Left renal cortex interstitium (tissue), 4 donors: ENCODE measurements around the gene WASHC4. TPM values are rescaled to one million over a fixed set of nuclear protein-coding genes. Genes with fewer than 3 reads are reported as not detected.
A peak's percentile ranks its signal among the peaks of the same experiment; 100 is the strongest.

Experiments
- DNase-seq, 4 donors: peaks; one replicate each; pipeline ENCODE4 v3.0.0-alpha.2; 2013; ENCODE audit warnings: low read depth in 4 of 4, low spot score in 2 of 4, missing footprints in 1 of 4
- polyA plus RNA-seq, 4 donors: library from polyadenylated mRNA; unstranded; fragments of 120-200 nt; gene quantifications; one replicate each; pipeline ENCODE4 v1.2.1, GENCODE V29; 2013; ENCODE audit not compliant: insufficient read length in 4 of 4

The WASHC4 gene, protein sequence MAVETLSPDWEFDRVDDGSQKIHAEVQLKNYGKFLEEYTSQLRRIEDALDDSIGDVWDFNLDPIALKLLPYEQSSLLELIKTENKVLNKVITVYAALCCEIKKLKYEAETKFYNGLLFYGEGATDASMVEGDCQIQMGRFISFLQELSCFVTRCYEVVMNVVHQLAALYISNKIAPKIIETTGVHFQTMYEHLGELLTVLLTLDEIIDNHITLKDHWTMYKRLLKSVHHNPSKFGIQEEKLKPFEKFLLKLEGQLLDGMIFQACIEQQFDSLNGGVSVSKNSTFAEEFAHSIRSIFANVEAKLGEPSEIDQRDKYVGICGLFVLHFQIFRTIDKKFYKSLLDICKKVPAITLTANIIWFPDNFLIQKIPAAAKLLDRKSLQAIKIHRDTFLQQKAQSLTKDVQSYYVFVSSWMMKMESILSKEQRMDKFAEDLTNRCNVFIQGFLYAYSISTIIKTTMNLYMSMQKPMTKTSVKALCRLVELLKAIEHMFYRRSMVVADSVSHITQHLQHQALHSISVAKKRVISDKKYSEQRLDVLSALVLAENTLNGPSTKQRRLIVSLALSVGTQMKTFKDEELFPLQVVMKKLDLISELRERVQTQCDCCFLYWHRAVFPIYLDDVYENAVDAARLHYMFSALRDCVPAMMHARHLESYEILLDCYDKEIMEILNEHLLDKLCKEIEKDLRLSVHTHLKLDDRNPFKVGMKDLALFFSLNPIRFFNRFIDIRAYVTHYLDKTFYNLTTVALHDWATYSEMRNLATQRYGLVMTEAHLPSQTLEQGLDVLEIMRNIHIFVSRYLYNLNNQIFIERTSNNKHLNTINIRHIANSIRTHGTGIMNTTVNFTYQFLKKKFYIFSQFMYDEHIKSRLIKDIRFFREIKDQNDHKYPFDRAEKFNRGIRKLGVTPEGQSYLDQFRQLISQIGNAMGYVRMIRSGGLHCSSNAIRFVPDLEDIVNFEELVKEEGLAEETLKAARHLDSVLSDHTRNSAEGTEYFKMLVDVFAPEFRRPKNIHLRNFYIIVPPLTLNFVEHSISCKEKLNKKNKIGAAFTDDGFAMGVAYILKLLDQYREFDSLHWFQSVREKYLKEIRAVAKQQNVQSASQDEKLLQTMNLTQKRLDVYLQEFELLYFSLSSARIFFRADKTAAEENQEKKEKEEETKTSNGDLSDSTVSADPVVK
- 10 to 100 TPM; 50.7 to 81.4 (median 57.7) TPM for polyA plus RNA-seq

GRCh38 chr12:105107494-105108371, at the start of gene WASHC4:
WASHC4 (plus strand) TSS chr12:105107731; CDS start chr12:105107801, 70 bp downstream.
- DNase-seq = peak; percentile 73 to 91 (median 83)

- DNase-seq = no peak
Observed at GRCh38 chr12:105060715-105061378, 46.7 kb upstream of the WASHC4 start.

DNA sequence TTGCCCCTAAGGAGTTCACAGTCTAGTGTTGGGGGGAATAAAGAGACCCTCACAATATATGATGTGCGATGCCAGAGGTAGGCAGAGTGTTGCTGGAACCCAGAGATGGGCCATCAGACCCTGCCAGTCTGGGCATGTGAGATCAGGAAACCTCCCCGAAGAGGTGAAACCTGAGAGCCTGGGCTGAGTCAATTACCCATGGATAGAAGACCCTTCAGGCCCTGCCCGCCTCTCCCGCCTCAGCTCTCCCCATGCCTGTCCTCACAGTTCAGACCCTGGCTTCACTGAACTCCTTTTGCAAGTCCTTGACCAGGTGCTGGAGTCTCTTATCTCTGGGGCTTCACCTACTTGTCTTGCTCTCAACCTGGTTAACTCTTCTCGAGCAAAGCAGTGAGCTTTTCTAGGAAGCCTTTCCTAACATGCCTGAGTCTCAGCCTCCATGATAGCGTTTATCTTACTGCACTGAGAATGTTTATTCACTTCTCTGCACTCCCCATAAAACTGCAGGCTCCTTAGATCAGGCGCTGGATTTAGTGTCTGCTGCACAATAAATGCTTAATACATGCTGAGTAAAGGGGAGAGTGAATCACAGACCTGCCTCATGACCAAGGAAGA, 42.9 kb upstream of the WASHC4 start:
- peak in 2 of 4 donors; percentile 21 to 26 for DNase-seq

DNA sequence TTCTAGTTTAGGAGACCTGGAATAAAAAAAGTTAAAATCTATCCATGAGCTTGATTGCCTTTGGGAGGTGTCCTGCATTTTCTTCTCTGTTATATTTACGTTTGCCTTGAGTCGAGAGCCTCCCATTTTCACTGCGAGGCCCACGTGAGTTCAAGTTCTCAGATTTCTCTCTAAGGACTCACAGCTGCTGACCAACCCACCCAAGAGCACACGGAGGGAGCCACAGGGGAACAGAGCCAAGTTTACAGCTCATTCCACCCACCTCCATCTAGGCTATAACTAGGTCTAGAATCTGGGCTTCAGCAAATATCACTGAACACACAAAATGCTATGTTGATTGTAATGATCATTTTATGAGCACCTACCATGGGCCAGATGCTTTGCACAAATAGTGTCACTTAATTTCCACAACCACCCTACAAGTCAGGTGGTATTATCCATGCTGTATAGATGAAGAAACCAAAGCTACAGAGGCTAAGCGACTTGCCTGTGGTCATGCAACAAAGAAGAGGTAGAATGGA, 40.0 kb upstream of the WASHC4 start:
- no peak for DNase-seq

- DNase-seq = no peak
Observed at GRCh38 chr12:105069936-105070702, 37.4 kb upstream of the WASHC4 start.

GRCh38 chr12:105071981-105072380, 35.5 kb upstream of the WASHC4 start:
- DNase-seq = no peak

DNA sequence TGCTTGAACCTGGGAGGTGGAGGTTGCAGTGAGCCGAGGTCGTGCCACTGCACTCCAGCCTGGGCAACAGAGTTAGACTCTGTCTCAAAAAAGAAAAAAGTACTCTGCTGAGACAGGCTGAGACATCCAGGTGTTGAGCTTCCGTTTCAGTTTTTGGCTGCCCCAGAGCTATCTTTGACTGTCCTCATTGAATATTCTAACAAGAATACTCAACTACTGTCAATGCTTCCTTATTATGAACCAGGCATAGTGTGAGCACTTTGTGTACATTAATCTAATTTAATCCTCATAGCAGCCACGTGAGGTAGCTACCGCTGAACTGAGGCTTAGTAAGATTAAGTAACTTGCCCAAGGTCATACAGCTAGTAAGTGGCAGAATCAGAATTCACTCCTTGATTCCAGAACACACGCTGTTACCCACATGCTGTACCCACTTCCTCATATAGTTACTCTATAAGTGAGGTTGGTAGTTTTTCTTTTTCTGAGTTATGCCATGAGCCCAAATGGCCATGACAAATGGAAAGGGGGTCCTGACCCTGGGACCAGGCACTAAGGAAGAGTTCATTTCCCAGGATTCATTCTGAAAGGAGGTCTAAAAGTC, 34.5 kb upstream of the WASHC4 start:
- no peak for DNase-seq

GRCh38 chr12:105076098-105076497, 31.4 kb upstream of the WASHC4 start:
- no peak for DNase-seq

DNA sequence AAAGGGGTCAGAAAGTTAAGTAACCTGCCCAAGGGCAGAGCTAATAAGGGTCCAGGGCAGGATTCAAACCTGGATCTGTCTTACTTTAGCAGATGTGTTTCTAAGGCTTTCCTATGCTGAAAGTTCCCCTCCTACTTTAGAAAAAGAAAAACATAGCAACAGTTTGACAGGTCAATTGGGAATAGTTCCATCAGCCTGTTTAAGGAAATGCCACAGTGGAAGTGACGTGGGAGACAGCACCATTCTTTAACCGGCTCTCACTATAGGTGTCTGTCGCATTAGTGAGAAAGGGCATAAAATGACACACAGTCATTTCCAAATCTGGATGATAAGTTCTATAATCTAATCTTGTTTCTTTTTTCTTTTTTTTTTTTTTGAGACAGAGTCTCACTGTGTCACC, 30.6 kb upstream of the WASHC4 start:
- DNase-seq = no peak

DNA sequence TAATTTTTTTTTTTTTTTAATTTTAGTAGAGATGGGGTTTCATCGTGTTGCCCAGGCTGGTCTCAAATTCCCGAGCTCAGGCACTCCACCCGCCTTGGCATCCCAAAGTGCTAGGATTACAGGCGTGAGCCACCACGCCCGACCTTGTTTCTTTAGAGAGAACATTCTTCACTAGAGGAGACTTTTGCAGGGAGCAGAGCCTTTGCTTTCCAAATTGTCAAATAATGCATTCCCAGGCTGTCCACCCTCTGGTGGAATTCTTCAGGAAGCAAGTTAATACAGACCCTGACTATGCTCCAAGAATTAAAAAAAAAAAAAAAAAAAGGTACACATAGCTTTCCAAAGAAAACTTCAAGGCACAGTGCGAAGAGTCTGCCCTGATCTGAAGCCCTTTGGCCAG, 30.1 kb upstream of the WASHC4 start:
- no peak for DNase-seq

DNA sequence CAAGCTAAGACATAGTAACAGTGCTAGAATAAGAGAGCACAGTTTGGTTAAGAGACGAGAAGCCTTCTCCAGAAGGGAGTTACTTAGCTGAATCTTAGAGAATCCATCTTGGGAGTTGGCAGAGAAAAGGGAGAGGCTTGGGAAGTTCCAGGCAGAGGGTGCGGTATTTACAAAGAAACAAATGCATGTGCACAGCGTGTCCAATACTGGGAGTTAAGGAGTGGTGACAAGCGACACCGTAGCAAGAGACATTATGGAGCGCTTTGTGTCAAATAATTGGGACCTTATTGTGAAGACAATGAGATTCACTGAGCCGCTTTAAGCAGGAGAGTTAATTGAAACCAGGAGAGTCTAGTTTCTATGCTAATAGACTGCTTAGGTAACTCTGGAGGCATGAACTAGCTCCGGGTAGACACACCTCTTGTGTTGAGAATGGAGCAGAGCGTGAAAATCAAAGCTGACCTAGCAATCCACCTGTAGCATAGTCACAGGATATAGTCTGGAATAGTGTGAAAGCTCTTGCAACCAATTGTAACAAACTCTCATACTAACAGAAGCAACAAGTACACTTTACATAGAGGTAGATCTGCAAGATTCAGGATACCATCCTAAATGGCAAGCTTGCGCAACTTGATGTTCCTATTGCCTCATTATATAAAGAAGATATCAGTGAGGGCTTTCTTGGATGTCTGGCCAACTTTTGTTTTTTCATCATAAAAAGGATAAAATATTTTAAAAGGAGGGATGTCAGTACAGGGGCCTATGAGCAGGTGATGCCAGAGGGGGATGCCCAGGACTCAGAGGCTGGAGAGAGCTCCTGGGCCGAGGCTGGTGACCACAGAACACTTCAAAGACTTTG, 28.6 kb upstream of the WASHC4 start:
- no peak for DNase-seq

- DNase-seq = no peak
Observed at GRCh38 chr12:105083031-105083430, 24.5 kb upstream of the WASHC4 start.

DNA sequence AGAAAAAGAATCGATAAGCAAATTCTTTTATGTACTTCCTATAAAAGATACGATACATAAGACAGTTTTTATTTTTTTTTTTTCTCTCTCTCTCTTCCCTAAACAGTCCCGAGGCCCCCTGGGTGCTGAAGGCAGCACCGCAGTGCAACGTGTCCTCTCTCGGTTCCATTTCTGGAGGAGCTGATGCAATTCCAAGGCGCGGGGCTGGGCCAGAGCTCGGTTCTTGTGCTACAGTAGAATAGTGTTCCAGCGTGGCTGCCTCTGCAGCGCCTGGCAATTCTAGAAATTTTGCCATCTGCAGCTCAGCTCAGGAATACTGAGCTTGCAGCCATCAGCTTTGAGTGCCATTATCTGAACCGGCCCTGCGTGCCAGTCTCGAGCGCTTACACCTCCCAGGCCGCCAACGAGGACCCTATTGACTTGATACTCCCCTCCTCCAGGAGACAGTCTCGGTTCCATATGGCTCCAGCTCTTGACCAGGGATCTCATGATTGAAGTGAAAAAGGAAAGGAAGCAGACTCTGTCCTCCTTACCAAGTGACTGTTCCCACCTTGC, 23.9 kb upstream of the WASHC4 start:
- DNase-seq = no peak

DNA sequence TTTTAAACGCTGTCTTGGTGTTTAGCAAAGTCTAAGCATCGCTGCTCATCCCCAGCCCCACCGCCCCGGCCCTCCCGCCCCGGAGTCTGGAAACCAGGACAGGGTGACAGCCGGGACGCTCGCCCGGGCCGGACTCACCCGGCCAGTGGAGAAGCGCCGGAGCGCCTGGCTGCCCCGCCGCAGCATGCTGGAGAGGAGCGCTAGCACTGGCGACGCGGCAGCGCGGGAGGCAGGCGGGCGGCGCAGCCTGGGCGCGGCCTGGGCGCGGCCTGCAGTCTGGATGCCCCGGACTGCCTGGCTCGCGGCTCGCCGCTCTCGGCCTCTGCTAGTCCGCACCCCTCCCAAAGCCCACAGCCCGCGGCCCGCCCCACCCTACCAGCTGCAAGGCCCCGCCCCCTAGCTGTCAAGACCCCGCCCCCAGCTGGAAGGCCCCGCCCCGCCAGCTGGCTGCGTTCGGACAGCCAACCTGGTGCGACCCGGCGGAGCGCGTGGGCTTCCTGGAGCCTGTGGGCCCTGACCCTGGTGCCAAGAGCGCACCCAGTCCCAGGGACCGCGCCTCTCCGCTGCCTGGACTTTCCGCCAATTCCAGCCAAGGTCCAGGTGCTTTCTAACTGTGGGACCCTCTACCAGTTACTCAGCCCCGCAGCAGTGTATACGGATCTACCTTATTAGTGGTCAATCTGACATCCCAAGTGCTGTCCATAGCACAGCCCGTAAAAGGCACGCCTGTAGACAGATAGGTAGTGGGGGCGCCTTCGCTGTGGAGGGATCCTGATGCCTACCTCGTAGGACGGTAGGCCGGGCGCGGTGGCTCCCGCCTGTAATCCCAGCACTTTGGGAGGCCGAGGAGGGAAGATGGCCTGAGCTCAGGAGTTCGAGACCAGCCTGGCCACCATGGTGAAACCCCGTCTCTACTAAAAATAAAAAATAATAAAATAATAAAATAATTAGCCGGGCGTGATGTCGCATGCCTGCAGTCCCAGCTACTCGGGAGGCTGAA, 23.0 kb upstream of the WASHC4 start, which contains the start of gene ALDH1L2:
TSS of gene ALDH1L2 (minus strand) at position 208 of the 1,000 bp plus-strand sequence. CDS start at position 186, 22 bp downstream.
- DNase-seq = peak in 1 of 4 donors; percentile 13

DNA sequence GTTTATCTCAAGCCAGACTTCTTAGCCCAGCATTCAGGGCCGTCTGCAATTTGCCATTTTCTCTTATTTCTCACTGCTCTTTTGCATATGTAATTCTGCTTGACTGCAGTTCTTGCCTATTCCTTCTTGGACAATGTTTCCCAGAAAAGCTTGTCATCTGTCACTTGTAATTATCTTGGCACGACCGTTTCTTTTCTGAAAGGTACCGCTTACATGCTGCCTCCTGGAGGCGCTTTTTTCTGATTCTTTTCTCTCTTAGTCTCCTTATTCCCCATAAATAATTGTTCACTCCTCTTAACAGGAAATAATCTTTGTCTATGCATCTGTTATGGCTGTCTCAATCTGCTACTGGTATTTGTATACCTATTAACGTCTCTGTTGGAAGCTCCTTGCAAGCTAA, 22.0 kb upstream of the WASHC4 start:
- no peak for DNase-seq
